DND-41 (cell line): ENCODE measurements around the gene VAV2.

Experiments
- ATAC-seq: fragments of 200-7000 bp; cut with Tn5 transposase; 3 replicates; pipeline ENCODE4 v1.9.1; 2021; ENCODE audit warnings: low read depth; ENCODE audit not compliant: insufficient read depth
- DNase-seq: peaks from one replicate; pipeline ENCODE4 v3.0.0-alpha.2; 2020
- H2AFZ ChIP-seq: 2 replicates; pipeline ENCODE4 v1.6.0; 2012; ENCODE audit warnings: low read depth, low read length
- H3K27ac ChIP-seq: 2 replicates; pipeline ENCODE4 v1.5.1; 2012; ENCODE audit warnings: low read length, inconsistent platforms
- H3K27me3 ChIP-seq: fragments of 200-600 bp; sonication (generic); 2 replicates; pipeline ENCODE4 v1.6.0; 2012; ENCODE audit warnings: low read length, mild to moderate bottlenecking, inconsistent platforms; ENCODE audit not compliant: insufficient read depth, poor library complexity
- H3K36me3 ChIP-seq: 2 replicates; pipeline ENCODE4 v1.5.1; 2012; ENCODE audit warnings: low read length, inconsistent platforms; ENCODE audit not compliant: insufficient read depth
- H3K4me1 ChIP-seq: 2 replicates; pipeline ENCODE4 v1.5.1; 2012; ENCODE audit warnings: mild to moderate bottlenecking, low read length; ENCODE audit not compliant: insufficient read depth
- H3K4me2 ChIP-seq: 2 replicates; pipeline ENCODE4 v1.6.0; 2012; ENCODE audit warnings: mild to moderate bottlenecking, moderate library complexity, low read length, inconsistent platforms; ENCODE audit not compliant: insufficient read depth
- H3K4me3 ChIP-seq, 2 experiments: fragments of 200-600 bp in 1 of 2; shearing (Covaris generic) in 1 of 2; 2 replicates each; pipeline ENCODE4 v1.5.1; 2012 to 2016; ENCODE audit warnings: inconsistent platforms in 2 of 2, low read length in 2 of 2, mild to moderate bottlenecking in 2 of 2, low read depth in 1 of 2, moderate library complexity in 1 of 2
- H3K79me2 ChIP-seq: 2 replicates; pipeline ENCODE4 v1.6.0; 2012; ENCODE audit warnings: low read length, inconsistent platforms; ENCODE audit not compliant: insufficient read depth
- H3K9ac ChIP-seq: 2 replicates; pipeline ENCODE4 v1.6.0; 2012; ENCODE audit warnings: low read depth, mild to moderate bottlenecking, inconsistent platforms, low read length, moderate library complexity
- H3K9me3 ChIP-seq: 2 replicates; pipeline ENCODE4 v1.5.1; 2012; ENCODE audit warnings: low read length, moderate library complexity, mild to moderate bottlenecking, inconsistent platforms; ENCODE audit not compliant: insufficient read depth, severe bottlenecking
- H4K20me1 ChIP-seq: 2 replicates; pipeline ENCODE4 v1.6.0; 2012; ENCODE audit warnings: low read length; ENCODE audit not compliant: insufficient read depth
- CTCF ChIP-seq: IDR thresholded peaks from 2 replicates; pipeline ENCODE4 v1.5.1; 2012; ENCODE audit warnings: borderline replicate concordance, low read length, moderate library complexity, mild to moderate bottlenecking; ENCODE audit not compliant: poor library complexity, severe bottlenecking; ENCODE audit errors: extremely low read depth
- EZH2 ChIP-seq: IDR thresholded peaks from 3 replicates; pipeline ENCODE4 v1.6.1; 2012; ENCODE audit warnings: borderline replicate concordance, low read depth, mild to moderate bottlenecking, moderate library complexity, low read length, inconsistent platforms; ENCODE audit not compliant: severe bottlenecking

Gene VAV2

GRCh38 chr9:133968428-133968827 is 23.7 kb downstream of the VAV2 start:
- no peaks in the 10 kb centered on the region for H3K27me3 ChIP-seq
- no peak overlapping the region for H3K4me2 ChIP-seq
- no peak overlapping the region for H3K9ac ChIP-seq
- H4K20me1 ChIP-seq, result no peaks in the 10 kb centered on the region
- no peak overlapping the region for H3K27ac ChIP-seq
- no peak overlapping the region for H3K4me3 ChIP-seq
- ATAC-seq (no peak), DNase-seq (no peak)
- H3K79me2 ChIP-seq, result no peaks in the 10 kb centered on the region
- H3K36me3 ChIP-seq, result no peaks in the 10 kb centered on the region
- H3K9me3 ChIP-seq, result no peaks in the 10 kb centered on the region
- H3K4me1 ChIP-seq, result no peaks in the 10 kb centered on the region
- no peak overlapping the region for H2AFZ ChIP-seq
- TF ChIP-seq EZH2 (no peak), CTCF (no peak)

- Histone ChIP-seq H3K9me3 (no peaks in the 10 kb centered on the region), H3K4me3 (no peak overlapping the region), H2AFZ (no peak overlapping the region), H3K27ac (no peak overlapping the region), H3K36me3 (no peaks in the 10 kb centered on the region), H3K9ac (no peak overlapping the region), H3K4me1 (no peaks in the 10 kb centered on the region), H3K79me2 (no peaks in the 10 kb centered on the region), H3K4me2 (no peak overlapping the region), H4K20me1 (no peaks in the 10 kb centered on the region), H3K27me3 (no peaks in the 10 kb centered on the region)
- DNase-seq (no peak), ATAC-seq (no peak)
- TF ChIP-seq CTCF (no peak), EZH2 (no peak)
These were observed 24.9 kb downstream of the VAV2 start for GRCh38 chr9:133967024-133967741.

GRCh38 chr9:133964463-133964862 is 27.7 kb downstream of the VAV2 start:
- ATAC-seq (no peak), DNase-seq (no peak)
- no peak overlapping the region for H3K27ac ChIP-seq
- no peak overlapping the region for H3K9ac ChIP-seq
- TF ChIP-seq CTCF (no peak), EZH2 (no peak)
- H3K4me2 ChIP-seq, result no peak overlapping the region
- no peaks in the 10 kb centered on the region for H3K4me1 ChIP-seq
- H3K27me3 ChIP-seq, result no peaks in the 10 kb centered on the region
- no peaks in the 10 kb centered on the region for H3K9me3 ChIP-seq
- no peaks in the 10 kb centered on the region for H3K36me3 ChIP-seq
- no peaks in the 10 kb centered on the region for H4K20me1 ChIP-seq
- no peak overlapping the region for H2AFZ ChIP-seq
- H3K4me3 ChIP-seq, result no peak overlapping the region
- no peaks in the 10 kb centered on the region for H3K79me2 ChIP-seq
